ENCODE measurements around the gene LBHD1.
"Not testable (repeated sequence)": the region's sequence is repeated elsewhere in the genome, so short reads cannot be mapped to it uniquely, and the experiment has no call there.

The LBHD1 gene

DNA sequence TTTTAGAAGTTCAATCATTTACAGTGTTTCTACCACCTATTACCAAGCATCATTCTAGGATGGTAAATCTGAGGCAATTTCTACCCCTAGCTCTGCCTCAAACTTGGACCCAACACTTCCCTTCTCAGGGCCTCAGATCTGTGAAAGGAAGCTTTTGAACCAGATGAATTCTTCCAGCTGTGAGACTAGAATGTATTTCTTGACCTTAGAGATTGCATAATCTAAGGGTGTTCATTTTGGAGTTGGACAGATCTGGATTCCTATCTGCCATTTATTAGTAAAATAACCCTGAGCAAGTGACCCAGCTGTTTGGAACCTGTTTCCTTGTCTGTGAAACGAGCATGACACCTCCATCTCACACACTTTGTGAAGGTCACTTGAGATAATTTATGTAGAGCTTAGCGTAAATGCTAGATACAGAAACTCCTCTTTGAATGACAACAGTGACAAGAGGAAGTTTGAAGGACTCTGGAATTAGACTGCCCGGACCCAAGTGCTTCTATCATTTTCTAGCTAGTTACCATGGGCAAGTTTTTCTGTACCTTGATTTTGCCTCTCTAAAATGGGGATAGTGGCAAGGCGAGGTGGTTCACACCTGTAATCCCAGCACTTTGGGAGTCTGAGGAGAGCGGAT, 15.2 kb downstream of the LBHD1 start:
- DNase-seq = no peak

DNA sequence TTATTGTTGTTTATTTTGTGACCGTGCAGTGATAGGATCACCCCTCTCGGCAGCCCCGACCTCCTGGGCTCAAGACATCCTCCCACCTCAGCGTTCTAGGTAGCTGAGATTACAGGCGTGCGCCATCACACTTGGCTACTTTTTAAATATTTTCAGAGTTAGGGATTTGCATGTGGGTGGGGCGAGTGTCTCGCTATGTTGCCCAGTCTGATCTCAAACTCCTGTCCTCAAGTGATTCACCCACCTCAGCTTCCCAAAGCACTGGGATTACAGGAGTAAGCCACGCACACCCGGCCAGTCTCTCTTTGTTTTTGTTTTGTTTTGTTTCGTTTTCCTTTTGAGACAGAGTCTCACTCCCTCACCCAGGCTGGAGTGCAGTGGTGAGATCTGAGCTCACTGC, 17.8 kb downstream of the LBHD1 start:
- DNase-seq = no peak

DNA sequence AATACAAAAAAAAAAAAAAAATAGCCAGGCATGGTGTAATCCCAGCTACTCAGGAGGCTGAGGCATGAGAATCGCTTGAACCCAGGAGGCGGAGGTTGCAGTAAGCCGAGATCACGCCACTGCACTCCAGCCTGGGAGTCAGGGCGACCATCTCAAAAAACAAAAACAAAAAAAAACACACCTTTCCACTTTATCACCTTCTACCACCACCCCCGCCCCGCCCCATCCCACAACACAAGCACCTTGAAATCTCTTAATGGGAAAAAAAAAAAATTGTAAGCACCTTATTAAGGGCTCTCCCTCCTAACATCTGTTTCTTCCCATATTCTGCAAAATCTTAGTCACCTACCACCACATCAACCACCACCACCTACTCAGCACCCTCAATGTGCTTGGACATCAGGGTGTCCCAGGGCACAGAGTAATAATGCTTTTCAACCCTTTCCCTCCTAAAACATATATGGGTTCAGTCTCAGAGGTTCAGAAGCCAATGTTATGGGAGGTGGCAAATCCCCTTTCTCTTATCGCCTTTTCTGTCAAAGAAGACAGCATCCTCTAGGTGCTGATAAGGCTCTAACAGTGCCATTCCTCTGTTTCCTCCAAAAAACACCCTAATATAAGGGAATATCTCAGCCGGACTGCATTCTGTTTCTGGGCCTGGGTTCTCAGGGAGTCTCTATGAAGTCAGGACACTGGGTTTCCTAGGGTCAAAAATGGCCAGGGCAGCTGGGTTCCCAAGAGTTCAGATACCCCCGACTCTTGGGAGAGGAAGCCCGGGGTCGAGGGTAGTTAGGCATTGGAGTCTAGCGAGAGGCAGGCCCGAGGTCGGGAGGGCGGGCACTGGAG, 19.7 kb downstream of the LBHD1 start:
- no peak for DNase-seq

DNA sequence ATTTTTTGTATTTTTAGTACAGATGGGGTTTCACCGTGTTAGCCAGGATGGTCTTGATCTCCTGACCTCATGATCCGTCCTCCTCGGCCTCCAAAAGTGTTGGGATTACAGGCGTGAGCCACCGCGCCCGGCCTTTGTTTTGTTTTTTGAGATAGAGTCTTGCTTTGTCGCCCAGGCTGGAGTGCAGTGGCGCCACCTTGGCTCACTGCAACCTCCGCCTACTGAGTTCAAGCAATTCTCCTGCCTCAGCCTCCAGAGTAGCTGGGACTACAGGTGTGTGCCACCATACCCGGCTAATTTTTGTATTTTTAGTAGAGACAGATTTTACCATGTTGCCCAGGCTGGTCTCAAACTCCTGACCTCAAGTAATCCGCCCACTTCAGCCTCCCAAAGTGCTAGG, 21.8 kb downstream of the LBHD1 start:
- DNase-seq = not testable (repeated sequence)

DNA sequence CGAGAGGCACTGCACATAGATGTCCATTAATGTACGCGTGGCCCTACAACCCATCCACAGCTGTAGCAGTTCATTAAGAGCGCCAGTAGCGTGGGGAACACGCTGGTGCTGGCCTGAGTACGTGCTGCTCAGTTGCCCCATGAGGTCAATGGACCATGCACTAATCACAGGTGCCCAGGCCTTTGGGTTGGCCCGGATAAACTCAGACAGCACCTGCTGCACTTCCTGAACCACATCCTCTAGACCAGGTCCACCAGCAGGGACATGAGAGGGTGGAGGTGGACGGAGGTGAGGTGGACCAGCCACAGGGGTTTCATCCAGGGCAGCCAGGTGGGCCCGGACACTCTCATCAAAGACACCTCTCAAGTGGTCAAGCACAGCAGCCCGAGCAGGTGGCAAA, 22.6 kb downstream of the LBHD1 start:
- no peak for DNase-seq

DNA sequence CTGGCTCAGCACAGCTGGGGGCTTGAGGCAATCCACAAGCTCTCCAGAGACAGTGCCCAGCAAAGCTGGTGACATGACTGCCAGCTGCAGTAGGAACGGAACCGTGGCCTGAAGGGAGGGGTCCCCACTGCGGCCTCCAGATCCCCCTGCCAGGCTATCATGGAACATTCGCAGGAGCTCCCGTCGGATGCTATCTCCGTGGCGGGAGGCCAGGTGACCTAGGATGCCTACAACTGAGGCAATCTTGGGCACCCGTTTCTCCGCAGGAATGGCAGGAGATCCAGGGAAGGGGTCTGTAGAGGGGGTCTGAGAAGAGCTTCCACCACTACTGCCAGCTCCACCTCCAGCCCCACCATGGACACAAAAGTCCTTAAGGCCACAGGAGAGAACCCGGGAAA, 23.1 kb downstream of the LBHD1 start:
- DNase-seq = no peak

DNA sequence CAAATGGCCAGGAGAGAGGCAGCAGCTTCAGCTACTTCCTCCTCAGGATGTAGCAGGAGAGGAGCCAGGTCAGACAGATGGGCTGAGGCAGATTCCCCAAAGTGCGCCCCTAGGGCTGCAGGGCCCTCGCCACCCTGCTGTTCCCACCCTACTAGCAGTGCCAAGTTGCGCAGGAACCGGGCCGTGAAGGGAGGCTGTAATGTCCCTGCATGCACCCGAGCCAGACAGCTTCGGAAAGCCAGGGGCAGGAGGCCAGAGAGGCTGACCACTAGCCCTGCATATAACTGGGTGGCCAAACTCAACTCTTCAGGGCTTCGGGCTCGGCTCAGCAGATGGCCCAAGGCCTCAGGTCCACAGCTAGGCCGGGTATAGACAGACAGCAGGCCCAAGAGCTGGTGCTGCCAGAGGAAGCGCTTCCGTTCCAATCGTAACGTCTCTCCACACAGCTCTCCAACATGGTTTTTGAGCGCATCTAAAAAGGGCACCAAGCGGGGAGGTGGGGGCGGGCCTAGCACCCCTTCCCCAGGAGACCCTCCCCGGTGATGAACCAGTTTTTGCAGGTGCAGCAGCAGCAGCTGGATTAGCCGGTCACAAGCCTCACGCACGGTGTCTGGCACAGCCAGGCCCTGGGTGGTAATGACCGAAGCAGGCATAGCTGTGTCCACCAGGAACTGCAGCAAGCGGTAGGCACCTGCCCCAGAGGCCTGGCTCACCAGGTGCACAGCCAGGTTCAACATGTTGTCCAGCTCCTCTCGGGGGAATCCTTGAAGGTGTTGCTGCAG, 23.7 kb downstream of the LBHD1 start:
- DNase-seq = no peak

DNA sequence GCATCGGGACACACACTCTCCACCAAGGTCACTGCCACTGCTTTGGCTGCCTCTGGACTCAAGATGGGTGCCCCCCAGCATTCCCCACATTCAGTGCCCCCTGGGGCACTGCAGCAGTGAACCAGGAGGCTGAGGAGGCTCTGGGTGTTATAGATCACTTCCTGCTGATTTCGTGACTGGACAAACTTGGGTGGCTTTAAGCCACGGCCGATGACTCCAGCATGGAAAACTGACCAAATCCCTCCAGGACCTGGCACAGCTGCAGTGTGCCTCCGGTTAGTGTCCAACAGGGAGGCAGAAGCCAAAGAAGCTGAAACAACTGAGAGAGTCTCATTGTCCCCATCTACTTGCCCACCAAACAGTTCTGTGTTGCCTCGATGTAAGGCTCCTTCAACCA, 24.5 kb downstream of the LBHD1 start:
- DNase-seq = no peak

DNA sequence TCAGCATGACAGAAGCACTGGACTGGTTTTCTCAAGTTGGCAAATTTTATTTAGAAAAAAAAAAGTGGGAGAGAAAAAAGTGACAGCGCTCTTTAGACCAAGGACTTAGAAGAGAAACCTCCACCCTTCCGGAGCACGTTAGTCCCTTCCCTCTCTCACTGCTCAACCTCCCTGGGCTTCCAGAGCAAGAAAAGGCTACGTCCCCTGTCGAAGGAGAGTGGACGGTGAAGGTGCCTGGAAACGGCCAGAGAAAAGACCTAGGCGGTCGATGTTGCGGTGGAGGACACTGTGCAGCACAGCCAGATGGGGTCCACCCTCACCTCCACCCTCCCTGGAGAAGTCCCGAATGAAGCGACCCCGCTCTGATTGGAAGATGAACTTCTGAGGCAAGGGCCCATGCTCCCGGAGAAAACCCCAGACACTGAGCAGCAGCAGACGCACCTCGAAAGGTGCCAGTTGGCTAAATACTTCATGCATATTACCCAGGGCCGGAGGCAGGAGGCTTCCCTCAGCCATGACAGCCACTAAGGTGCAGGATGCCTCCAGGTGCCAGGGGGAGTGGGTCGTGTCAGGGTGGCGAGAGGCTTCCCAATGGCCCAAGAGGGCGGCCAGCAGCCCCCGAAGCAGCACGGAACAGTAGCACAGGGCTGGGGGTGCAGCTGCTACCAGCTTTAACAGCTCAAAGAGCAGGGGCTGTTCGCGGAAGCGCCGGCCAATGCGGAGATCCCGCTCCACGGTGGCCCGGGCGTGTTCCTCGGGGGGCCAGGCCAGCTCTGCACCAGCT, 25.1 kb downstream of the LBHD1 start:
- no peak for DNase-seq

DNA sequence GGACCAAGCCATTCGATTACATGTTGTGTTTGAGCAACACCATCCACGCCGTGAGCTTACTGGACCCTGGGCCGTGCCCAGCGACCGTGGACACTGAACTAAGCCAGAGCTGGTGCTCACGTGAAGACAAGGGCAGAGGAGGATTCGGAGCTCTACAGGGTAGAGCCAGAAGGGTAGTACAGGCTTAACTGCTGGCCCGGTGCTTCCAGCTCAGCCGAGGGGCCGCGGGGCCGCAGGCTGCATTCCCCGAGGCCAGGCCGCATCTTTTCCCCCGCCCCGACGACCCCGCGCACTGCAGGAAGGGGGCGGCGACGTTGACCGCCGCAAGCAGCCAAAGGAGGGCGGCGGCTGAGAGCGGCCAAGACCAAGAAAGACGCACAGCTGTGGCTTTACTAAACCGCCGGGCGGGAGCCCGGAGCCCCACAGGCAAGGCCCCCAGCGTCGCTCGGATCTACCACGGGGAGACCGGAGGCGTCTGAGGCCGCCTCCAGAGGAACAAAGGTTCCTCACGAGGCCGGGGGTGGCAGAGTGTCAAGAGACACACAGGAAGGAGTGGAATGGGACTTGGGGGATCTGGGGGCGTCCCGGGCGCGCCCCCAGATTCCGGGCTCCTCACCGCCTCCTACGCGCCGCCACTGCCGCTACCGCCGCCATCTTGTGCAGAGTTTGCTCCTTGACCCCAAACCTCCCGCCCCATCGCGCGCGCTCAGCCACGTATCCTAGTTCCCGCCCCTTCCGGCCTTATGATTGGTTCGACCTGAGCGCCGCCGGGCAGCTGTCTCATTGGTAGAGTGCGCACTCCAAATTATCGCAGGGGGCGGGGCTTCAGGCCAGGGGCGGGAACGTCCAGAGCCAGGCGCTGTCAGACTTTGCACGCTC, 25.9 kb downstream of the LBHD1 start, which contains the start of gene GANAB:
TSS of gene GANAB (minus strand) at position 668 of the 879 bp plus-strand sequence. CDS start at position 654, 14 bp downstream.
- DNase-seq = peak; percentile 99

DNA sequence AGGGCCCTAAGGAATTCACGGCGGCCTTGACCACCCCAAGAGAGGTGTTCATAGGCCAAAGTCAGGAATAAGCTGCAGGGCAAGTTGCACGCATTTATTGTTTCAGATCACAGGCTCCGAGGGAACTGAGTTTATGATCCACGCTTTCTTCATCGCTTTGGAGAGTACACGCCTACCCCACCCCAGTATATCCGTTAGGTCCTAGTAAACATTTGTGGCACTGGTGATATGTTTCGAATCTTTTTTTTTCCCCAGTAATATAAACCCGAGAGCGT, 26.5 kb downstream of the LBHD1 start:
- DNase-seq = no peak

DNA sequence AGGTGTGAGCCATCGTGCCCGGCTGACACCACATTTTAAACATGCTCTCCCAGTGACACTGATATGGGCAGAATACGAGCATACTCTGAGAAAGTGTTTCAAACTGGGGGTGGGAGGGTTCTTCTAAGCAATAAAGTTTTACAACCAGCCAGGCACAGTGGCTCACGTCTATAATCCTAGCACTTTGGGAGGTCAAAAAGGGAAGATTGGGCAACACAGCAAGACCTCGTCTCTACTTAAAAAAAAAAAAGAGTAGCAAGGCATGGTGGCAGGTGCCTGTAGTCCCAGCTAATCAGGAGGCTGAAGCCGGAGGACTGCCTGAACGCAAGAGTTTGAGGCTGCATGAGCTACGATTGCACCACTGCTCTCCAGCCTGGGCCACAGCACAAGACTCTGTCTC, 27.8 kb downstream of the LBHD1 start:
- DNase-seq = no peak

DNA sequence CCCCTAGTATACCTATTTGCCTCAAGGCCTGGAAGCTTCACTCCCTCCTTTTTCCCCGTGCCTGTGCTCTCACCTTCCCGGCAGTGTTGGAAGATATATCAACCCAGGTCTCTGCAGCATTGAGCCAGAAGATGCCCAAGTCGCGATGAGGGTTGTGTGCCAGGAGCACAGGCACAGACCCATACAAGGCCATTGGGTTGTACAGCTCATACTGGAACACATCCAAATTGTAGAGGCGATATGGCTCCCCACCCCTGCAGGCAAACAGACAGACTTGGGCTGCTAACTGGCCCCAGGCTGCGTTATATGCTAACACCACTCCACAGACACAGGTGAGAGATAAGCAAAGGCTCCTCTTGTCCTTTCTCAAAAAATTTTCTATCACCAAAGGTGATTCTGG, 39.6 kb downstream of the LBHD1 start:
- no peak for DNase-seq

DNA sequence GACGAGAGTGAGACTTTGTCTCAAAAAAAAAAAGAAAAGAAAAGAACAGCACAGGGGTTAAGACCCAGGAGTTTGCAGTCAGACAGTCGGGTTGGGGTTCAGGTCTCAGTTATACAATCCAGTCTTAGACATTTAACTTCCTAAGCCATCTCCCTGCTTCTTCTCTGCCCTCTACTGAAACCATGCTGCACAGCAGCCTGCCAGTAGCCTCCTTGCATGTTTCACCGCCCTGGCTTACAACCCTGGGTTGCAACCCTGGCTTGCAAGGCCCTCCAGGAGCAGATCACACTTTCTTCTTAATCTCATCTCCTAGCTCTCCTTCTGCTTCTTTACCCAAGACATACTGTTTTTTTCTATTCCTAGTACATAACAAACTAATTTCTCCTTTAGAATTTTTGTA, 44.4 kb downstream of the LBHD1 start:
- no peak for DNase-seq

DNA sequence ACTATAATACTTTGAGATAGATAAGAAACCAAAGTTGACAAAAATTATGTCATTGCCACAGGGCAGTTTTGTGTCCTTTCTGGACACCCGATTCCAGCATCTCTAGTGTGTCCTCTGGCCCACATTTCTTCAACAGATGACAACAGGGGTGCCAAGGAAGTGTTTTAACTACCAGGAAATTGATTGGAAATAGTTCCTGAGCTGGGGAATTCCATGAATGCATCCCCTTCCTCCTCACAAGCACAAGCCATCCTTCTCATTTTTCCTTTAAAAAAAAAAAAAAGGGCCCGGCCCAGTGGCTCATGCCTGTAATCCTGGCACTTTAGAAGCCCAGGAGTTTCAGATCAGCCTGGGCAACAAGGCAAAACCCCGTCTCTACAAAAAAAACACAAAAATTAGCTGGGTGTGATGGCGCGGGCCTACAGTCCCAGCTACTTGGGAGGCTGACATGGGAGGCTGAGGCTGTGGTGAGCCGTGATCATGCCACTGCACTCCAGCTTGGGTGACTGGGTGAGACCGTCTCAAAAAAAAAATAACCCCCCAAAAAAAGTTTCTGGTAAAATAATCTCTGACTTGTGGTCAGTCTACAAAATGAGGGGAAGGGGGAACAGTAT, 49.5 kb downstream of the LBHD1 start:
- no peak for DNase-seq

DNA sequence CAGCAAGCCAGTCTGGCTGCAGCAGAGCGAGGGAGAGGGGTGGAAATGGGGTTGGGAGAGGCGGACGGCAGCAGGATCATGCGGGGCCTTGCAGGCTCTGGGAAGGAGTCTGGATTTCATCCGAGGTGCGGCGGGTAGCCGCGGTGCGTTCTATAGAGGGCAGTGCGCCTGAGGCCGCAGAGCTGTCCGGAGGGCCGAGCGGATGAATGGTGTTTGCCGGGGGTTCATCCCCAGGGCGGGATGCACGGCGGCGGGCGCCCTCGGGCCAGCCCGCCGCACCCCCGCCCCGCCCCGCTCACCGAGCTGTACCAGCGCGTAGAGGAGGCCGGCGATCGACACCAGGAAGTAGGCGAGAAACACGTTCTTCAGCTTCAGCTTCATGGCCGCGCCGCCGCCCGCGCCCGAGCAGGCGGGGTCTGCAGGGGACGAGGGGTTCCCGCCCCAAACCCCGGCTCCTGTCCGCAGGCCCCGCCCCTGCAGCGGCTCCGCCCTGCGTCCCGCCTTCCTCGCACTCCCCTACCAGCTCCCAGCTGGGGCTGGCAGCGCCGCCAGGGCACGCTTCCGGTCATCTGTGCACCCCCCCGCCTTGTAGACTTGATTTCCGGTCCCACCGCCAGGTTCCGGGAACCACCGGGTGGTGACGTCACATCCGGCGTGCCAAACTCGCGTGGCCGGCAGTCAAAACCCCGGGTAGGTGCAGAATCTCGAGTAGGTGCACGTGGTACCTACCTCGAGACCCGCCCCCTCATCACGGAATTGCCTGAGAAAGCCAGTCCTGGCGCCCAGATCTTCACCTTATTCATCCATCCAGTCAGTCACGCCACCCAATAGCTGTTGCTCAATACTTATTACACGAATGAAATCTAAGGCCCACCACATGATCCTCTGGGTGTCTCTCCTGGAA, 50.2 kb downstream of the LBHD1 start, which contains the start of gene B3GAT3:
TSS of gene B3GAT3 (minus strand) at position 420 of the 904 bp plus-strand sequence. CDS start at position 381, 39 bp downstream.
- peak; percentile 98 for DNase-seq

DNA sequence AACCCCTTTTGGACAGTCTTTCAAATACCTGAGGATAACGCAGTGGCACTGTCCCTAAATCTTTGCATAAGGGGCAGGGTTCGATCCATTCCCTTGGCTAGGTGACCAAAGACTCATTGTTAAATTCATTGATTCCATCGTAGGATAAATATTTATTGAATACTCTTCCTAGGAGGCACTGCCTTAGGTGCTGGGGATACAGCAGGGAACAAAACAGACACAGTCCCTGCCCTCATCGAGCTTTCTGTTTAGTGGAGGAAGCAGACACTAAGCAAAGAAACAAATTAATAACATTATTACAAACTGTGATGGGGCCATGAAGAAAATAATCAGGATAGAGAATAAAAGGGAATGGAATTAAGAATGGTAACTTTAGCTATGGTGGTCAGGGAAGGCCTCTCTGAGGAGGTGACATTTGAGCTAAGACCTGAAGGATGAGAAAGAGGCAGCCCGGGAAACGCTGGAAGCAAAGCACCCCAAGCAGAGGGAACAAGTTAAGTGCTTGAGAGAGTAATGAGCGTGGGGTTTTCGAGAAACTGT, 51.0 kb downstream of the LBHD1 start:
- DNase-seq = no peak

DNA sequence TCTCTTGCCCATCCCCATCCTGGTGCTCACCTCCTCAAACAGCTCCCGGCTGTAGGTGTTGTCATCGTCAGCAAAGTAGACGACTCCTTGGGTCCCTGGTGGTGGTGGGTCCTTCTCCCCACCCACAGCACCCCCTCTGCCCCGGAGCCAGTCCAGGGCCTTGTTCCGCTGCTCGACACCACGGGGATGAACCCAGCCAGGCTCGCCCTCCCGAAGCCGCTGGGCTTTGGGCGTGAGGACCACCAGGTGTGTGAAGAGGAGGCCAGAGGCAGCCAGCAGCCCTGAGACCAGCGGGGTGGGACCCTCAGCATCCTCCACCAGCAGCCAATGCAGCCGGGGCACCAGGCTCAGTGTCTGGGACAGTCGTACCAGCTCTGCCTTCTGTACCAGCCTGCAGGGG, 55.1 kb downstream of the LBHD1 start:
- not testable (repeated sequence) for DNase-seq

DNA sequence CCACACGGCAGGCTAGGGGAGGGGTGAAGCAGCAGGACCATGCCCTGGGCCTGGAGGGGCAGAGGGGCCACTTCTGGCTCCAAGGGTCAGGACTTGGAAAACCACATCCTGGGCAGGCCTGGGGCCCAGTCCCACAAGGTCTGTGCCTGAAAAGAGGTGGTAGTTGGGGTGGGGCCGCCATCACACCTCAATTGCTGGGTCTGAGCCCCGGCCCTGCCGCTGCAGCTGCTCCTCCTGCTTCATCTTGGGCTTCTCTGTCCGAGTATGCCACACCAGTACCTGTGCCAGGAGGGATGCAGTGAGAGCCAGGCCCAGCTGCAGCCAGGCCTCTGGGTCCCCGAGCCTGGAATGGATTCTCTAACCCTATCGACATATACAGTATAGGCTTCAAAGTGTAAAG, 56.5 kb downstream of the LBHD1 start:
- no peak for DNase-seq

DNA sequence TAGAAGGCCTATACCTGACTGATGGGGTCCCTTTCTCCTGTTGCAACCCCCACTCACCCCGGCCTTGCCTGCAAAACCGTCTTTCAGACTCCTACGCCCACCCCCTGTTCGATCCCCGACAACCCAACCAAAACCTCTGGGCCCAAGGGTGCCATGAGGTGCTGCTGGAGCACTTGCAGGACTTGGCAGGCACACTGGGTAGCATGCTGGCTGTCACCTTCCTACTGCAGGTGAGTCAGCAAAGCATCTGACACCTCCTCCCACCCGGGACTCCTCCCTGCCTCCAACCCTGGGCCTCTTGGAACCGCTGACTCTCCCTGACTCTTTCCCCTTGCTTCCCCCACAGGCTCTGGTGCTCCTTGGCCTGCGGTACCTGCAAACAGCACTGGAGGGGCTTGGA, 57.8 kb downstream of the LBHD1 start:
- no peak for DNase-seq
